Measurements from ENCODE around the gene ADGRL1.
"Not testable (repeated sequence)": the region's sequence is repeated elsewhere in the genome, so short reads cannot be mapped to it uniquely, and the experiment has no call there.

DNA sequence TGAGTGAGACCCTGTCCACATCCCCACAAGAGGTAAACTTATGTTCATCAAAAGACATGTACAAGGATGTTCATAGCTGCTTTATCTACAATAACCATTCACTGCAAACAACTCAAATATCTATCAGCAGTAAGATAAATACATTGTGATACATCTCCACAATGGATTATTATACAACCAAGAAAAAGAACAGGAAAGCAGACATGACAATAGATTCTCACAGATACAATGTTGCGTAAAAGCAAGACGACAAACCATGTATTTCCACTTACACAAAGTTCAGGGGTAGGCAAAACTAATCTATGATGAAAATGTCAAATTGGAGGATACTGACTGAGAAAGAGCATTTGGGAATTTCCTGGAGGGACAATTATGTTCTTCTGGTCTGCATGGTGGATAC is 46.2 kb upstream of the ADGRL1 start:
- TF ChIP-seq, protein P1, sequence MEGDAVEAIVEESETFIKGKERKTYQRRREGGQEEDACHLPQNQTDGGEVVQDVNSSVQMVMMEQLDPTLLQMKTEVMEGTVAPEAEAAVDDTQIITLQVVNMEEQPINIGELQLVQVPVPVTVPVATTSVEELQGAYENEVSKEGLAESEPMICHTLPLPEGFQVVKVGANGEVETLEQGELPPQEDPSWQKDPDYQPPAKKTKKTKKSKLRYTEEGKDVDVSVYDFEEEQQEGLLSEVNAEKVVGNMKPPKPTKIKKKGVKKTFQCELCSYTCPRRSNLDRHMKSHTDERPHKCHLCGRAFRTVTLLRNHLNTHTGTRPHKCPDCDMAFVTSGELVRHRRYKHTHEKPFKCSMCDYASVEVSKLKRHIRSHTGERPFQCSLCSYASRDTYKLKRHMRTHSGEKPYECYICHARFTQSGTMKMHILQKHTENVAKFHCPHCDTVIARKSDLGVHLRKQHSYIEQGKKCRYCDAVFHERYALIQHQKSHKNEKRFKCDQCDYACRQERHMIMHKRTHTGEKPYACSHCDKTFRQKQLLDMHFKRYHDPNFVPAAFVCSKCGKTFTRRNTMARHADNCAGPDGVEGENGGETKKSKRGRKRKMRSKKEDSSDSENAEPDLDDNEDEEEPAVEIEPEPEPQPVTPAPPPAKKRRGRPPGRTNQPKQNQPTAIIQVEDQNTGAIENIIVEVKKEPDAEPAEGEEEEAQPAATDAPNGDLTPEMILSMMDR (IDR thresholded peaks at IDR 0.05; ENCODE audit: insufficient read depth, low read length): not testable (repeated sequence)
- TF ChIP-seq, protein P2, sequence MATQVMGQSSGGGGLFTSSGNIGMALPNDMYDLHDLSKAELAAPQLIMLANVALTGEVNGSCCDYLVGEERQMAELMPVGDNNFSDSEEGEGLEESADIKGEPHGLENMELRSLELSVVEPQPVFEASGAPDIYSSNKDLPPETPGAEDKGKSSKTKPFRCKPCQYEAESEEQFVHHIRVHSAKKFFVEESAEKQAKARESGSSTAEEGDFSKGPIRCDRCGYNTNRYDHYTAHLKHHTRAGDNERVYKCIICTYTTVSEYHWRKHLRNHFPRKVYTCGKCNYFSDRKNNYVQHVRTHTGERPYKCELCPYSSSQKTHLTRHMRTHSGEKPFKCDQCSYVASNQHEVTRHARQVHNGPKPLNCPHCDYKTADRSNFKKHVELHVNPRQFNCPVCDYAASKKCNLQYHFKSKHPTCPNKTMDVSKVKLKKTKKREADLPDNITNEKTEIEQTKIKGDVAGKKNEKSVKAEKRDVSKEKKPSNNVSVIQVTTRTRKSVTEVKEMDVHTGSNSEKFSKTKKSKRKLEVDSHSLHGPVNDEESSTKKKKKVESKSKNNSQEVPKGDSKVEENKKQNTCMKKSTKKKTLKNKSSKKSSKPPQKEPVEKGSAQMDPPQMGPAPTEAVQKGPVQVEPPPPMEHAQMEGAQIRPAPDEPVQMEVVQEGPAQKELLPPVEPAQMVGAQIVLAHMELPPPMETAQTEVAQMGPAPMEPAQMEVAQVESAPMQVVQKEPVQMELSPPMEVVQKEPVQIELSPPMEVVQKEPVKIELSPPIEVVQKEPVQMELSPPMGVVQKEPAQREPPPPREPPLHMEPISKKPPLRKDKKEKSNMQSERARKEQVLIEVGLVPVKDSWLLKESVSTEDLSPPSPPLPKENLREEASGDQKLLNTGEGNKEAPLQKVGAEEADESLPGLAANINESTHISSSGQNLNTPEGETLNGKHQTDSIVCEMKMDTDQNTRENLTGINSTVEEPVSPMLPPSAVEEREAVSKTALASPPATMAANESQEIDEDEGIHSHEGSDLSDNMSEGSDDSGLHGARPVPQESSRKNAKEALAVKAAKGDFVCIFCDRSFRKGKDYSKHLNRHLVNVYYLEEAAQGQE (IDR thresholded peaks at IDR 0.05; ENCODE audit: insufficient replicate concordance, low read depth): not testable (repeated sequence)

Measured in HL-60 (cell line).